Stimulated activated CD4-positive, alpha-beta T cell treated with anti-CD3 and anti-CD28 coated beads, Interleukin-12 subunit alpha, Interleukin-12 subunit beta, amount 100 ng/mL, for 4 hours (primary cell): Measurements from ENCODE around the gene RAD51AP1.

Experiments
- DNase-seq: peaks from one replicate; pipeline ENCODE4 v3.0.0-alpha.2; 2020

Gene RAD51AP1

GRCh38 chr12:4552191-4552590 is 13.5 kb downstream of the RAD51AP1 start:
- DNase-seq = no peak

DNA sequence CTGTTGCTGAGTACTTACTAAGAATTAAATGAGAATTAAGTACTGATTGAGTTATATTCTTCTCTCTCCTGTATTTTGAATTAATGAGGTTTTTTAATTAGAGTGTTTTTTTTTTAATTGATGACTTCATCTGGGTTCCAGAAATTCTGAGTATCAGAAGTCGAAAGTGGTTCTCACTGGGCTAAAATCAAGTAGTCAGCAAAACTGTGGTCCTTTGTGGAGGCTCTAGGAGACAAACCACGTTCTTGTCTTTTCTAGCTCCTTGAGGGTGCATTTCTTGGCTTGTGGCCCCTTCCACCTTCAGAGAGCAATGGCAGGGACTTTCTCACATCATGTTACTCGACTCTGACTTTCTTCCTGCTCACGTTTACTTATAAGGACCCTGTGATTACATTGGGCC is 15.3 kb downstream of the RAD51AP1 start:
- DNase-seq = no peak

DNA sequence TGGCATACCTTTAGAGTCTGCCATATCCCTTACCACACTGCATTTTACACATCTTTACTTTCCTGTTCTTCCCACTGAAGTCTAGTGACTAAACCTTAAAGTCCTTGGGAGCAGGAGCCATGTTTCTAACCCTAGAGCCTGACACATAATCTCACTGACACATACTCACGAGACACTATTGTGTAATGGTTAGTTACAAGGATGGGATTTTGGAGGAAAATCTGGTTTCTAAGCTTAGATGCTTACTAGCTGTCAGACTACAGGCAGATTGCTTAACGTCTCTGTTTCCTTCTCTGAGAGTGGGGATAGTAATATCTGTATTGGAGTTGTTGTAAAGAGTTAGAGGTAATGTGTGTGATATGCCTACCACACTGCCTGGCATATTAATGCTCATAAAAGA is 17.1 kb downstream of the RAD51AP1 start:
- DNase-seq = no peak

- no peak for DNase-seq
Measured at GRCh38 chr12:4556735-4557530, 18.2 kb downstream of the RAD51AP1 start.

DNA sequence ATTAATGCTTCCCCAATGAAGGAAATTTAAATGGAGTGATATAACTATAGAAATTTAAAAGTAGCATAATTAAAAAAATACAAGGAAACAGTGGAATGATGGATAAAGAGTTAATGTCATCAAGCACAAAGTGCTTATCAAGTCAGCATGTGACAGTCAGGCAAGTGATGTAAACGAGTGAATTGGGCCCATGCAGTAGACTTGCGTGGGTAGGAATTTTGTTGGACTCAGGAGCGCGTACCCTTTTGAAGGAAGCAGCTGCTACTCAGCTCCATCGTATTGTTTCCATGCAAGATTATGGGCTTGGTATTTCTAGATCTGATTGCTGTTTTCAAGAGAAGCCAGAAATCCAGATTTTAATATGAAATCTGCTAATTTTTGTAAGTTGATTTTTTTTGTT is 18.9 kb downstream of the RAD51AP1 start:
- no peak for DNase-seq

DNA sequence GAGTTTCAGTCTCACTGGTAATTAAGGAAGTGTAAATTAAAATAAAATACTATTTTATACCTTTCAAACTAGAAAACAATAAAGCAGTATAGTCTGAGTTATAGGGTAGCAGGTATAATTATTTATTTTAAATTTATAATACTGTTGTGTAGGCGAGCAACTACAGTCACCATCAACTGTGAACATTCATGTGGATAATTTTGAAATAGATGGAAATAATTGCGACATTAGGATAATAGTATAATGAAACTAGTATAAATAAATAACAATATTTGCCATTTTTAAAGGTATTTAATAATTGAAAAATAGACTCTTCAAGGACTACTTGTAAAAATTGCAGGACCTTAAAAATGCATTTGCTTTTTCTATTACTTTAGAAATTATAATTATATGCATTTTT is 19.5 kb downstream of the RAD51AP1 start:
- DNase-seq = no peak

- DNase-seq = no peak
Measured at GRCh38 chr12:4562034-4562657, 23.5 kb downstream of the RAD51AP1 start, which contains the start of gene DYRK4. TSS of gene DYRK4 (plus strand) at chr12:4562208. CDS start at chr12:4562246, 38 bp downstream.

GRCh38 chr12:4563336-4563735 is 24.6 kb downstream of the RAD51AP1 start:
- no peak for DNase-seq

- no peak for DNase-seq
Measured at GRCh38 chr12:4564818-4565217, 26.1 kb downstream of the RAD51AP1 start.

GRCh38 chr12:4566474-4566873 is 27.8 kb downstream of the RAD51AP1 start:
- DNase-seq = no peak

- DNase-seq = no peak
Measured at GRCh38 chr12:4567073-4567881, 28.6 kb downstream of the RAD51AP1 start.

- DNase-seq = no peak
Measured at GRCh38 chr12:4569261-4569660, 30.6 kb downstream of the RAD51AP1 start.

DNA sequence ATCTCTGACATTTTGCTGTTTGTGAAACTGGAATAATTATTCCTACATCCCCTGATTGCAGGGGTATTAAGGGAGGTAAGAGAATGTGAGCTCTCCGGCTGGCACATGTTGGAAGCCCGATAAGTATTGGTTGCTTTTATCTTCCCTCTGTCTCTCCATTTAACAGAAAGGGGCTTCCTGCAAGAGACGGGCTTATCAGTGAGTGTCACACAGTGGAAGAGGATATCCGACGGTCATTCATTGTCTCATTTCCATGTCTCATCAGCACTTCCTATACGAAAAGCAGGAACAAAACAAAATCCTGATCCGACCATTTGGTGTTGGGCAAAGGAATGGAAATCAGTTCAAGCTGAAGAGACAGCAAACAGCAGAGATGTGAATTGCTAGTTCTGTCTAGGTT is 34.0 kb downstream of the RAD51AP1 start:
- DNase-seq = no peak

GRCh38 chr12:4579305-4580102 is 40.8 kb downstream of the RAD51AP1 start:
- no peak for DNase-seq

DNA sequence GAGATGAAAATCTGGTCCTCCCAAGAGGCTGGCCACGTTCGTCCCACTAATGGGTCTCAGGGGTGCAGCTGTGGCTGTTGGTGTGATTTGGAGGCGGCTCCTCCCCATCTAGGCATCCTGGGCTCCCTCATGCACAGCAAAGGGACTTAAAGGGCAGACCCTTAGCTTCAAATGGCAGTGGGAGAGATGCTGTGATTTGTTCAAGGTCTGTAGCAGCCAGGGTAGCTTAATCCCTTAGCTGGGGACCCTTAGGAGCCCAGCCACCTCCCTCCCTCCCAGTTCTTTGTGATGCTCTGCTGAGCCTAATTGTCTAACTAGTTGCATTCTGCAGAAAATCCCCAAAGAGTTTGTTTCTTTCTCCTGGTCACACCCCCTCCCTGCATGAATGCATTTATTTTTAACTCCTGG is 41.6 kb downstream of the RAD51AP1 start:
- DNase-seq = no peak

- no peak for DNase-seq
Measured at GRCh38 chr12:4584281-4584680, 45.6 kb downstream of the RAD51AP1 start.

GRCh38 chr12:4584896-4585295 is 46.2 kb downstream of the RAD51AP1 start:
- no peak for DNase-seq

DNA sequence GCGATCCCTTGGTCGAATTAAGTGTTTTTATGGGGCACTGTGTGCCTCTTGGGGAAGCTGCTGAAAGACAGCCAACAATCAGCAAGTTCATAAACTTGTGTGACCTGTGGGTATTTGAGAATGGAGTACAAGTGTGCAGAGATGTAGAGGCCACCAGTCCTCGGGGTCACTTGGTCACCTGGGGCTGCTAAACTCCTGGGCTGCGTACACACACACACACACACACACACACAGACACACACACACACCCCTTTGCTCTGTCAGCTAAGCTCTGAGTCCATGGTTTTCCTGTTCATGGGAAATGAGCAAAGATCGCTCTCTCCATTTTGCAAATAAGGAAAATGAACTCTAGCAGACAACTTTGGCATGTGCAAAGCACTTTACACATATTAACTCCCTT is 47.8 kb downstream of the RAD51AP1 start:
- DNase-seq = no peak

DNA sequence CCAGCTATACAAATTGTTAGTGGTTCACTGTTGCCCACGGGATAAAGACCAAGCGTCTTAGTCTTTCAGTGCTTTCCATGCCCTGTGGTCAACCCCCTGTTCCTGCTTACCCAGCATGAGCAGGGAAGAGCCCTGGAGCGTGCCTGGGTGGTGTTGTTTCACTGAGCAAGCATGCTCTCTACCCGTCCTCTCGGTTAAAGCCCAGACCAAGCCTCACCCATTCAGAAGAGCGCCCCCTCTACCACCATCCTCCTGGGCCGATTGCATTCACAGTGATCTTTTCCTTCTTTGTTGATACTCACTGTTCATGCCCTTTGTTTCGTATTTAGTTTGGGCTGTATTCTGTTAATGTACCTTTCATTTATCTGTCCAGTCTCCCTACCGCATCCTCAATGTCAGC is 48.4 kb downstream of the RAD51AP1 start:
- DNase-seq = no peak

DNA sequence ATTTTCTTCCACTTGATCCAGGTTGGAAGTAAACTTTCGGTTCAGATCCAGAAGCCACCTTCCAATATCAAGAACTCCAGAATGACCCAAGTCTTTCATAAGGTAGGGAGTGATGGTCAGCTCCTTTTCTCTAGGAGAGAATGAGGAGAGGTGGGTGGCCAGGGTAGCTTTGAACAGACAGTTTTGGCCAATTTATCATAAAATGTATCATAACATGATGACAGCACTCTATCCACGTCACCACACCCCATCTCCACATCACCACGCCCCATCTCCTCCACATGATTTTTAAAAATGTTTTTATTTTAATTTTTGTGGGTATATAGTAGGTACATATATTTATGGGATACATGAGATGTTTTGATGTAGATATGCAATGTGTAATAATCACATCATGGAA is 50.2 kb downstream of the RAD51AP1 start:
- DNase-seq = no peak

DNA sequence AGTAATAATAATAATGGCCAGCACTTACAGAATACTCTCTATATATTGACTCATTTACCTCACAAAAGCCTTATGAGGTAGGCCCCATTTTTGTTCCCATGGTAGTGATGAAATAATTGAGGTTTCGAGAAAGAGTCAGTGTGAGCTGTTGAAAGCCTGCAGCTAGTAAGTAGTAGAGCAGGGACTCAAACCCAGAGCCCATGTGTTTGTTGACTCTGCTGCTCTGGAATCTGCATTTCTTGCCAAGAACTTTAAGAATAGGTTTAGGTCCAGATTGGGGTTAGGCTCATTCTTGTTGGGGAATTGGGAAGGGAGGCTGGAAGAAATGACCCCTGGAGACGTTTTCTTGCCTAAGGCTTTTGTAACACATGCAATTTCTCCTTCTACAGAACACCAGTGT is 51.3 kb downstream of the RAD51AP1 start:
- no peak for DNase-seq

GRCh38 chr12:4591180-4591687 is 52.5 kb downstream of the RAD51AP1 start:
- no peak for DNase-seq

- no peak for DNase-seq
Measured at GRCh38 chr12:4595881-4596280, 57.2 kb downstream of the RAD51AP1 start.
